GM10266 (cell line): ENCODE data around the gene SPAG4.
A peak's percentile ranks its signal among the peaks of the same experiment; 100 is the strongest.

Experiments used
- DNase-seq: peaks from one replicate; pipeline ENCODE4 v3.0.0; 2012; ENCODE audit errors: extremely low spot score
- TF ChIP-seq, protein P1 (sequence below): IDR thresholded peaks from 2 replicates; pipeline ENCODE4 v1.5.1; 2012; ENCODE audit warnings: mild to moderate bottlenecking, low read depth; ENCODE audit not compliant: control insufficient read depth, insufficient read depth; ENCODE audit errors: missing control alignments

Gene SPAG4

DNA sequence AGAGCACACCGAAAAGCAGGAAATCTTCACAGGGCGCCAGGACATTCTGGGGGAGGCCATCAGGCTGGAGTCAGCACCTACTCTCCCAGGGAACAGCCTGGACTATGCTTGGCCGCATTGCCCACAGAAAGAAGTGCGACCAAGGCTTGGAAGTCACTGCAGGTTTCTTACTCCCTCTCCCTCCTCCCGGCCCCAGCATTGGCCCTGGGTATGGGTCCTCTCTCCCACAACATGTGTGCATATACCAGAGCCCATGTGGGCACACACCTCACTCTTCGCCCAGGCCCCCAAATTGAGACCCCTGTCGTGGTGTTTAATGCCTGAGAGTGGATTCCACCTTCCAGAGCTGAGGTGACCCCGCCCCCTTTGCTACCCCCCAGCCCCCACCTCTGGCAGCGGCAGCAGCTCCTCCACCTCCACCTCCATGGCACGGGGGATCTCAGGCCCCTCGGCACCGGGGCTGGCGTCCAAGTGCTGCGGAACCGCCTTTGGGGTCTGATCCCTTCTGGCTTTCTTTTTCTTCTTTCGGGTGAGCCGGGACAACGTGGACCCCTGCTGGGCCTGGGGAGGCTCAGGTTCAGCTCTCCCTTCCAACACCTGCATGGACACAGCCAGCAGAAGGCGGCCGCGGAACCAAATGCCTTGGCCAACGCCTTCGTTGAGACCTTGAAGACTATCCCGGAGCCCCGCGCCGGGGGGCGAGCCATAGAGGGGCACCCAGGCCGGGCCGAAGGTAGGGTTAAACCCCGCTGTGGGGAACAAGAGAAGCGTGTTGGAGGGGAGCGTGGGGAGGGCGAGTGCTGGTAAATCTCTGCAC lies 15.2 kb upstream of the SPAG4 start:
- no peak for DNase-seq
- TF ChIP-seq, protein P1, sequence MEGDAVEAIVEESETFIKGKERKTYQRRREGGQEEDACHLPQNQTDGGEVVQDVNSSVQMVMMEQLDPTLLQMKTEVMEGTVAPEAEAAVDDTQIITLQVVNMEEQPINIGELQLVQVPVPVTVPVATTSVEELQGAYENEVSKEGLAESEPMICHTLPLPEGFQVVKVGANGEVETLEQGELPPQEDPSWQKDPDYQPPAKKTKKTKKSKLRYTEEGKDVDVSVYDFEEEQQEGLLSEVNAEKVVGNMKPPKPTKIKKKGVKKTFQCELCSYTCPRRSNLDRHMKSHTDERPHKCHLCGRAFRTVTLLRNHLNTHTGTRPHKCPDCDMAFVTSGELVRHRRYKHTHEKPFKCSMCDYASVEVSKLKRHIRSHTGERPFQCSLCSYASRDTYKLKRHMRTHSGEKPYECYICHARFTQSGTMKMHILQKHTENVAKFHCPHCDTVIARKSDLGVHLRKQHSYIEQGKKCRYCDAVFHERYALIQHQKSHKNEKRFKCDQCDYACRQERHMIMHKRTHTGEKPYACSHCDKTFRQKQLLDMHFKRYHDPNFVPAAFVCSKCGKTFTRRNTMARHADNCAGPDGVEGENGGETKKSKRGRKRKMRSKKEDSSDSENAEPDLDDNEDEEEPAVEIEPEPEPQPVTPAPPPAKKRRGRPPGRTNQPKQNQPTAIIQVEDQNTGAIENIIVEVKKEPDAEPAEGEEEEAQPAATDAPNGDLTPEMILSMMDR: no peak

DNA sequence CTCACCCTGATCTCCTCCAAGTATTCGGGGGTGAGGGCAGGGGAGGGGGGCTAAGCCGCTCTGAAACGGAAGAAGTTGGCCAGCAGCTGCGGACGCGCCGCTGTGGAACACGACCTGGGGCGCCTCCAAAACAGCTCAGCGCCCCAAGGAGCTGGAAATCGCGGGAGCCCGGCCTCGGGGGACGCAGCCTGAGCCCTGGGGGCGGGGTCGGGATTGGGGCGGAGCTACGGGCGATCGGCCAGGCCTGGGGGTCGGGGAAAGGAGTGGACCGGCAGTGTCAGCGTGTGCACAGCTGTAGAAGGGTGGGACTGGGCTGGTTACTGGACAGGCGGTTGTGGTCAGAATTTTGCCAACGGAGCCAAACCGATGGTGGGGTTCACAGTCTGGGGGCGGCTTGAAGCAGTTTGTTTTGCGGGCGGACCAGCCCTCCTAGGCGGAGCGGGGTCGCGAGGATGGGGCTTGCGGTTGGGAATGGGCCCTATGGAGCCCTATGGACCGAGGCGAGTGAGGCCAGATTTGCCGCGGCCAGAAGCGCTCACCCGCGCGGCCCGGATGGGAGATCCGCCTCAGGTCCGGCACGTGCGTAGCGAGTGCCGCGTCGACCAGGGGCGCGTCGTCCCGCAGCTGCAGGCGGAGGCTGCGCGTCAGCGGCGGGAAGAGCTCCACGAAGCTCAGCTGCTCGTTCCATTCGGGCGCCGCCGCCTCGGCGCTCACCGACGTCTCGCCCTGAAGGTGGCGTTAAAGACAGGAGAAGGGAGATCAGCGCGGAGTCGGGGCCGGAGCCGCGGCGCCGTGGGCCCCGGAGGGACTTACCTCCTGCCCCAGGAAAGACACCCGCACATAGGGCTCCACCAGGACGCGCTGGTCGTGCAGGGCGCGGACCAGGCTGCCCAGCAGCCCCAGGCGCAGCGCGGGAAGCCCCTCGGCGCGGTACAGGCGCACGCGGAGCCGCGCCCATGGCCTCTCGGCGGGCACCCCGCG lies 14.3 kb upstream of the SPAG4 start:
- TF ChIP-seq, protein P1: peak; percentile 82
- peak; percentile 87 for DNase-seq

DNA sequence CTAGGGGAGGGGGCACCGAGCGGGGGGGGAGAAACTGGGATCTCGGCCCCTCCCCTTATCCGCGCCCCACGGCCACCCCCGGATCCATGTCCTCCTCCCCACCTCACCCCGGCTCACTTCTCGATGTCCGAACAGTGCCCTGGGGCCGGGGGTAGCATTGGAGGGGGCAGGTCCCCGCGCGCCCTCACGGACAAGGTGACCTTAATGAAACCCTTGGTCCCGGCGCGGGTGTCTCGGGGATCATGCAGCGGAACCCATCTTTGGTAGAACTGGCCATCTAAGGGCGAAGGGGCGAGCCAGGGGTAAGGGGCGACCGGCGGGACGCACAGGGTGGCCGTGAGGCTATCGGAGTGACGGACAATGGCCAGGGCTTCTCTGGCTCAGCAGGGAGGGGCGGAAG lies 13.6 kb upstream of the SPAG4 start:
- TF ChIP-seq, protein P1: no peak
- no peak for DNase-seq

DNA sequence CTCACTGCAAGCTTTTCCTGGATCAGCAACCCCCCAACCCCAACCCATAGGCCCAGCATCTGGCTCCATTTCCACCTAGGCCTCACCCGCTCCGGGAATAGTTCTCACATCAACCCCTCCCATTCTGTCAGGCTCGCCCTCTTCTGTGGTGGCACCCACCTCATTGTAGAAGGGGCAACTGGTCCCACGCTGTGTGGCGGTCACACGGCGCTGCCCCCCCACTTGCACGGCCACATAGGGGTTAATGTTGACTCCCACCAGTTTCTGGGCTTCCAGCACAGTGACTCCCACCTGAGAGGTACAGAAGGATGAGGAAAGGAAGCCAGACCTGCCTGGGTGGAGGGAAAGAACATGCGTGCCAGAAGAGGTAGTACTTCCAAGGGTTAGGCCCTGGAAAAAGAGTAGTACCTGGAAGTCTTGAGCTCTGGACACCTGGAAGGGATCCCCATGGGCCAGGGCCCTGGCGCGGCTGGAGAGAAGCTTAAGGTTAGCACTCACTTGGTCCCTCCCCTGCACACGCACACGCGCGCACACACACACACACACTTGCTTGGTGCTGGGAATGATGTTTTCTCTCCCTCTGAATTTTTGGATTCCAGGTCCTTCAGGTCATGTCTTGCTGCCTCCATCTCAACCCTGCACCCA lies 12.7 kb upstream of the SPAG4 start:
- DNase-seq: no peak

DNA sequence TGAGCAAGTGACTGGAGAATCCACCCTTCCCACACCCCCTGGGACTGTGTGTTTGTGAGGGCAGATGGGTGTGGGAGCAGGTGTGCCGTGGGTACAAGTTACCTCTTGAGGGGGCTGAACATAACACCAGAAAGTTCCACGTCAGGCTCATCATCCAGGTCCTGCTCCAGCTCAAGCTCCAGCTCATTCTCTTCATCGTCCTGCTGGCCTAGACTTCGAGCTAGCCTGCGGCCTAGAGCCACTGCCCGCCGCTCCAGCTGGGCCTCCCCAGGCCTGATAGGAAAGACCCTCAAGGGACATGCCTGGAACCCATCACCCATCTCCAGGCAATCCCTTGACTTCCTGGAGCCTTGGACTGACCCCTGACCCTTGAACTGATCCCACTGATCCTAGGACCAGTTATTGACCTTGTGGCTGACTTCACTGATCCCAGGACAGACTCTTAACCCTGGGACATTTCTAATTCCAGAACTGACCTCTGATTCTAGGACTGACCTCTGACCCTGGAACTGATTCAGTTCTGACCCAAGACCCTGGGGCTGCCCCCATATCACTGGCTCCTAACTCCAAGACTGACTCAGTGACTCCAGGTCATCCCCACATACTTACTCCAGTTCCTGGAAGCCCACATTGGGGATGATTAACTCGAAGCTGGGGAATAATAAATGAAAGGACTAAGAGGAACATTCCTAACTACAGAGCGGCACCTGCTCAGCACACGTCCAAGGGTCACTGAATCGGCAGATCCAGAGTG lies 11.8 kb upstream of the SPAG4 start:
- TF ChIP-seq, protein P1: no peak
- DNase-seq: no peak

More for the DNA sequence above, 12.7 kb upstream of the SPAG4 start:
- TF ChIP-seq, protein P1: no peak

DNA sequence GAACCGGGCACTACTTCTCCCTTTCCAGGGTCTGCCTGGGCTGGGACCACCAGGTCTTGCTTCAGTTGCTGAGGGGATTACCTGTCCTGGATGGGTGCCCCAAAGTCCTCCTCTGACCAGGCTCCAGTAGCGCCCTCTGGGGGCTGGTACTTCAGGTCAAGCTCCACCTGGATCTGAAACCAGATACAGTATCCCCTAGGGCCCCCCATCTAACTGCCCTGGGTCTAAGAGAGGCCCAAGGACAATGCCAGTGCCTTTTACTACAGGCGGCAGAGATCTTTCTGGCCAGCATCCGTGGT lies 11.2 kb upstream of the SPAG4 start:
- DNase-seq: no peak
- TF ChIP-seq, protein P1: peak; percentile 43
